ENCODE results near the gene ABCC10.

DNA sequence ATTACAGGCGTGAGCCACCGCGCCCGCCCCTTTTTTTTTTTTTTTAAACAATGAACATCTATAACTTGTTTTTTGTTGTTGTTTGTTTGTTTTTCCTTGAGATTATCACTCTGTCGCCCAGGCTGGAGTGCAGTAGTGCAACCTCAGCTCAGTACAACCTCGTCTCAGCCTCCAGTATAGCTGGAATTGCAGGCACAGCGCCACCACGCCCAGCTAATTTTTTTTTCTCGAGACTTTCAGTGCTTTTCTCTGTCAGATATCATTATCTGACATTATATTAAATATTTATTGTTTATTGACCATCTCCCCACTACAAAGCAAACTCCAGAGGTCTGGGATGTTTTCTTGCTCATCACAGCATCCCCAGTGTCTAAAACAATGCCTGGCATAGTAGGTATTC, 30.3 kb downstream of the ABCC10 start:
- TF ChIP-seq CTCF (IDR thresholded peaks at IDR 0.05) (no peak), POLR2A (IDR thresholded peaks at IDR 0.05) (no peak), POLR2AphosphoS5 (IDR thresholded peaks at IDR 0.05; ENCODE audit: insufficient read depth in 1 of 2, low read depth in 1 of 2) (no peak)
